GM12875 (cell line): ENCODE measurements around the gene ARHGAP23.

Experiments used
- H3K4me3 ChIP-seq: one replicate; pipeline ENCODE4 v1.5.1; 2011; ENCODE audit warnings: low read depth, low read length, control low read depth
- TF ChIP-seq, protein P1 (sequence below): IDR thresholded peaks from 2 replicates; pipeline ENCODE4 v1.5.1; 2011; ENCODE audit warnings: low read depth, mild to moderate bottlenecking, control low read depth, inconsistent platforms, low read length, moderate library complexity, borderline replicate concordance; ENCODE audit not compliant: insufficient read depth

The ARHGAP23 gene

GRCh38 chr17:38451030-38451839 is 23.0 kb downstream of the ARHGAP23 start:
- TF ChIP-seq, protein P1, sequence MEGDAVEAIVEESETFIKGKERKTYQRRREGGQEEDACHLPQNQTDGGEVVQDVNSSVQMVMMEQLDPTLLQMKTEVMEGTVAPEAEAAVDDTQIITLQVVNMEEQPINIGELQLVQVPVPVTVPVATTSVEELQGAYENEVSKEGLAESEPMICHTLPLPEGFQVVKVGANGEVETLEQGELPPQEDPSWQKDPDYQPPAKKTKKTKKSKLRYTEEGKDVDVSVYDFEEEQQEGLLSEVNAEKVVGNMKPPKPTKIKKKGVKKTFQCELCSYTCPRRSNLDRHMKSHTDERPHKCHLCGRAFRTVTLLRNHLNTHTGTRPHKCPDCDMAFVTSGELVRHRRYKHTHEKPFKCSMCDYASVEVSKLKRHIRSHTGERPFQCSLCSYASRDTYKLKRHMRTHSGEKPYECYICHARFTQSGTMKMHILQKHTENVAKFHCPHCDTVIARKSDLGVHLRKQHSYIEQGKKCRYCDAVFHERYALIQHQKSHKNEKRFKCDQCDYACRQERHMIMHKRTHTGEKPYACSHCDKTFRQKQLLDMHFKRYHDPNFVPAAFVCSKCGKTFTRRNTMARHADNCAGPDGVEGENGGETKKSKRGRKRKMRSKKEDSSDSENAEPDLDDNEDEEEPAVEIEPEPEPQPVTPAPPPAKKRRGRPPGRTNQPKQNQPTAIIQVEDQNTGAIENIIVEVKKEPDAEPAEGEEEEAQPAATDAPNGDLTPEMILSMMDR, result no peak

GRCh38 chr17:38451840-38452529 is 23.7 kb downstream of the ARHGAP23 start:
- TF ChIP-seq, protein P1, result no peak
- H3K4me3 ChIP-seq, result no peak overlapping the region

More at GRCh38 chr17:38451030-38451839, 23.0 kb downstream of the ARHGAP23 start:
- H3K4me3 ChIP-seq, result no peak overlapping the region

- no peak overlapping the region for H3K4me3 ChIP-seq
- TF ChIP-seq, protein P1, result no peak
Measured at GRCh38 chr17:38452719-38453118, 24.5 kb downstream of the ARHGAP23 start.

- H3K4me3 ChIP-seq, result no peak overlapping the region
- TF ChIP-seq, protein P1, result no peak
Measured at GRCh38 chr17:38453951-38454421, 25.7 kb downstream of the ARHGAP23 start.

DNA sequence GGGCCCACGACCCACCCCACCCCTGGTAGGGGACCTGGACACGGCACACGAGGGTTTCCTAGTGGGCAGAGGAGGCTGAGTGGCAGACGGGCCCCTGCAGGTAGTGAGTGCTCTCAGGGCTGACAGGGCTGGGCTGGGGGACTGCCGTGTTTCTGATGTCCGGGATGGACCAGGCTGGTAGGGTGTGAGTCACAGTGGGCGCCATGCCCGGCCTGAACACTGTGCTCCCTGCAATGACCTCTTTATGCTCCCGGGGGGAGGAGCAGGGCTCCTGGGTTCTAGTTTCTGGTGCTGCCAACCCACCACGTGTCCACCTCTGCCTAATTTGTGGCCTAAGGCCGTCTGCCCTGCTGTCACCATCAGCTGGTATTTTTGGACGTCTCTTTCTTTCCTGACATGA is 26.3 kb downstream of the ARHGAP23 start:
- TF ChIP-seq, protein P1, result no peak
- no peak overlapping the region for H3K4me3 ChIP-seq

- H3K4me3 ChIP-seq, result no peak overlapping the region
- TF ChIP-seq, protein P1, result no peak
Measured at GRCh38 chr17:38455288-38455915, 27.1 kb downstream of the ARHGAP23 start.
